ENCODE results near the gene RPS21.

Gene RPS21

DNA sequence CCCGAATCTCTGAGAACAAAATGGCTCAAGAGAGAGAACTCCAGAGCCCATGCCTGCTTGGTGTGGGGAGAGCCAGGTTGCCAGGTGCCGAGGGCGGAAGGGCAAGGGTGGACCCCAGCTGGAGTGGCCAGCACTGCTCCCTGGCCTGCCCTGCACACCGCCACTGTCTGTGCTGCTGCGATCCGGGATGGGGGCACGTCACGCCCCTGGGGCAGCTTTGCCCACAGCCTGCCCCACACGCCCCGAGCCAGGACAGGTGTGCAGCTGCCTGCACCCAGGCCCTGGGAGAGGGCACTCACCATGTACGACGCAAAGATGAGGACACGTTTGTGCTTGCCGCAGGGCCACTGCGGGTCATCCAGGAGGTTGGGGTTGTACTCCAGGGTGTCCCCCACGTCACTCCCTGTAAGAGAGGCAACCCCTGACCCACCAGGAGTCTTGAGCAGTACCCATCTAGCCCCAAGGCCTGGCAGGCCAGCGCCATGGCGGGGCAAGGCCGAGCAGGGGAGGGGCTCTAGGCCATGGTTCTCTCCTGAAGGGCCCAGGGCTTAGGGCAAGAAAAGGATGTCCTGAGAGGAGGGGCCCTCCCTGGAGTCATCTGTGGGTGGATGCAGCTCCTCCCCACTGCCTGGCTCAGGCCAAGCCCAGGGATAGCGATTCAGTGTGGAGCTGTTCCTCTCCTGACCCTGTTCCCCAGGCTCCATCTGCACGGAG, 5.9 kb downstream of the RPS21 start:
- H3K27ac ChIP-seq = no peak overlapping the region
- TF ChIP-seq ZFX (IDR thresholded peaks at IDR 0.05; ENCODE audit: borderline replicate concordance) = no peak
- TF ChIP-seq, protein P1, sequence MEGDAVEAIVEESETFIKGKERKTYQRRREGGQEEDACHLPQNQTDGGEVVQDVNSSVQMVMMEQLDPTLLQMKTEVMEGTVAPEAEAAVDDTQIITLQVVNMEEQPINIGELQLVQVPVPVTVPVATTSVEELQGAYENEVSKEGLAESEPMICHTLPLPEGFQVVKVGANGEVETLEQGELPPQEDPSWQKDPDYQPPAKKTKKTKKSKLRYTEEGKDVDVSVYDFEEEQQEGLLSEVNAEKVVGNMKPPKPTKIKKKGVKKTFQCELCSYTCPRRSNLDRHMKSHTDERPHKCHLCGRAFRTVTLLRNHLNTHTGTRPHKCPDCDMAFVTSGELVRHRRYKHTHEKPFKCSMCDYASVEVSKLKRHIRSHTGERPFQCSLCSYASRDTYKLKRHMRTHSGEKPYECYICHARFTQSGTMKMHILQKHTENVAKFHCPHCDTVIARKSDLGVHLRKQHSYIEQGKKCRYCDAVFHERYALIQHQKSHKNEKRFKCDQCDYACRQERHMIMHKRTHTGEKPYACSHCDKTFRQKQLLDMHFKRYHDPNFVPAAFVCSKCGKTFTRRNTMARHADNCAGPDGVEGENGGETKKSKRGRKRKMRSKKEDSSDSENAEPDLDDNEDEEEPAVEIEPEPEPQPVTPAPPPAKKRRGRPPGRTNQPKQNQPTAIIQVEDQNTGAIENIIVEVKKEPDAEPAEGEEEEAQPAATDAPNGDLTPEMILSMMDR (IDR thresholded peaks at IDR 0.05) = no peak

DNA sequence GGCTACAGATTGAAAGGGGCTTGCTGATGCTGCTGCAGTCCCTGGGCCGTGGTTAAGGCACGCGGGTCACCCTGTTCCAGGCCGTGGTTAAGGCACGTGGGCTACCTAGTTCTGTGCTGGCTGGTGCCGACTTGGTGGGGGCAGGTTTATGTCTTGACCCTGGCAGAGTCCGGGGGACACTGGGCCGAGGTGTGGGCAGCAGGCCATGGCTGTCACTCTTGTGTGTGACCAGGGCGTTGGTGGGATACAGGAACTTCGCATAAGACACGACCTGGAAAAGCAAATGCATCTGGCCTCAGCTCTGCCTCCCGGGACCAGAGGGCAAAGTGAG, 6.4 kb downstream of the RPS21 start:
- H3K27ac ChIP-seq = no peak overlapping the region
- TF ChIP-seq ZFX (IDR thresholded peaks at IDR 0.05; ENCODE audit: borderline replicate concordance) = no peak
- TF ChIP-seq, protein P1 (IDR thresholded peaks at IDR 0.05) = no peak

DNA sequence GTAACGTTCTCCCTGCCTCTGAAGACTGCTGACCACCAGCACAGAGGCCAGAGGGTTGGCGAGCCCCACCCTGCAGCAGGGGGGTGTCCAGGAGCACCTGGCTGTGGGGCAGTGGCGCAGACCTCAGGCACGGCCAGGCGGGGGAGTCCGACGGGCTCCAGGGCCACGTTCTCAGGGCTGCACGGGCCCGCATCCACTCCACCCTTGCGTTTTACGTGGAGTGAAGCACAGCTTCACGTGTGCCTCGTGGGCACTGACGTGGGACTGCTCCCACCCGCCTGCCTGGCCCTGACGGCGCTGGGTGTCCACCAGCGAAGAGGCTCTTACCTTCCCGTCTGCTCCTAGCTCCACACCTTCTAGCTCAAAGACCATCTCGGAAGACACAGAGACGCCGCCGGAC, 6.9 kb downstream of the RPS21 start:
- H3K27ac ChIP-seq = no peak overlapping the region
- TF ChIP-seq, protein P1 (IDR thresholded peaks at IDR 0.05) = no peak
- TF ChIP-seq ZFX (IDR thresholded peaks at IDR 0.05; ENCODE audit: borderline replicate concordance) = no peak

DNA sequence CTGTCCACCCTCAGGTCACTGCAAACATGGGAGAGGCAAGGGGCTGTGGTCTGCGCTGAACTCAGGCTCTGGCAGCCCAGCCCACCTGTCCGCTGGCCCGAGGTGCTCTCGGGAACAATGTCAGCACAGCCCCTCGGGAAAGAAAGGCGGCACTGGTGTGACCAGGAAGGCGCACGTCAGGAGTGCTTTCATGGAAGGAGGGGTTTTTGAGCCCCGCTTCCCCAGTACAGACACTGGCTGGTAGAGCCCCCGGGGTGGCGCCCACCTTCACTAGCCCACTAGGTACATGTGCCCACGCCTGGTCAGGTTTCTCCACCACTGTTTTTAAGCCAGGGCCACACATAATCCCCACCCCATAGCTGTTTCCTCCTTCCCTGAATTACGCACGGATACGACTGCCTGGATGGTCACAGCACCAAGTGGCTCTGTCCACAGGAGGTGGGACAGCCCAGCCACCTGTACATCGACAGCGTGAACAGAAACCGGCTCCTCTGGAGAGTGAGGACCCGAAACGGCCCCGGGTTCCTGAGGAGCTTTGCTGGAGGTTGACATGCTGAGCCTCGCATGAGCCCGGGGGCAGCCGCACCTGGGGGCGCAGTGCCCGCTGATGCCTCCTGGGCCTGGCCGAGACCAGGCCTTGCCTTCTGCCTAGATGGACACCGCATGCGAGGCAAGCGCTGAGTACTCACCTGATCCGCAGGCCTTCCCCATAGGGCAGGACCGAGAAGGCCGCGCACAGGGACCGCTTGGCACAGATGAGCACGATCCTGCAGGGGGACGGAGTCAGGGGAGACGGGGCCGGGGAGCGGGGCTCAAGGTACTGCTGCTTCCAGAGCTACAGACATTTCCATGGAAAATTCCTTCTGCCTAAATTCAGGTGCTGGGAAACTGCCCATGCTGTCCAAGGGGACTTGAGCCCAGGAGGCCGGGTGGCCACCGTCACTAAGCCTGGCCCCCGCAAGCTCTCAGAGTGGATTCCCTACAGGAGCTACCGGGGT, 7.6 kb downstream of the RPS21 start:
- no peak overlapping the region for H3K27ac ChIP-seq
- TF ChIP-seq ZFX (IDR thresholded peaks at IDR 0.05; ENCODE audit: borderline replicate concordance) = no peak
- TF ChIP-seq, protein P1 (IDR thresholded peaks at IDR 0.05) = no peak

DNA sequence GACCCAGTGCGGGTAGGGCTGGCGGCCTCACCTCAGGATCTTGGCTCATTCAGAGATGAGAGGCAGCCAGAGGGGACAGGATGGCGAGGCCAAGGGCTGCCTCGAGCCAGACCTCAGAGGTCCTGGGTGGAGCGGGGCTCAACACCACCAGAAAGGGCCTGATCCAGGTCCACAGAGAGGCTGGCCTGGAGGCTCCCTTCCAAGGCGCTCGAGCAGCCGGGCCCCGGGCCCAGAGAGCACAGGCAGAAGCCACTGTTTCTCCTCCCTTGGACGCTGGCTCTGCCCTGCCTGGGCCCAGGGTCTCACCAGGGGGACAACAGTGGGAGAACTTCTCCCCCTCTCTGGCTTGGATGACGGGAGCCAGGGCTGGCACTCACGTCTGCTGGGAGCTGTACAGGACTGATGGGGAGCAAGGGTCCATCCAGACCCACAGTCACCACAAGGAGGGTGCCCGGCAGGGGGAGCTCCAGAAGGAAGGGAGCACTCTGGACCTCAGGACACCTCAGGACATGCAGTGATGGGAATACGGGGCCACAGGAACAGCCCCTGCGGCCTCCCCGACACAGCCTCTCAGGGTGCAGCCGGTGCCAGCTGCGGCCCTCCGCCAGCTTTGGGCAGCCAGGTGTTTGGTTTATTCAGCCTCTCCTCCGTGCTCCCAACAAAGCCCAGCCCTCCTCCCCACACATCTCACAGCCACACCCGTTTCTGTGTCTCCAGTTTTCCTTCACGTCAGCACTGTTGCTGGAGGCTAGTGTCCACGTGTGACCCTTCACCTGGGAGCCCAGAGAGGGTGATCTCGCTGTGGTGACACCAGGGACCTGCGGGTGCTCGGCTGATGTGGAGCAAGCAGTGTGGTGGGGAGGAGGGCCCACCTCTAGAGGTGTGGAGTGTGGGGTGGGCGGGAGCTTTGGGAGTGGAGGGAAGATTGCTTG, 8.7 kb downstream of the RPS21 start:
- TF ChIP-seq ZFX (IDR thresholded peaks at IDR 0.05; ENCODE audit: borderline replicate concordance) = no peak
- TF ChIP-seq, protein P1 (IDR thresholded peaks at IDR 0.05) = no peak
- no peak overlapping the region for H3K27ac ChIP-seq

DNA sequence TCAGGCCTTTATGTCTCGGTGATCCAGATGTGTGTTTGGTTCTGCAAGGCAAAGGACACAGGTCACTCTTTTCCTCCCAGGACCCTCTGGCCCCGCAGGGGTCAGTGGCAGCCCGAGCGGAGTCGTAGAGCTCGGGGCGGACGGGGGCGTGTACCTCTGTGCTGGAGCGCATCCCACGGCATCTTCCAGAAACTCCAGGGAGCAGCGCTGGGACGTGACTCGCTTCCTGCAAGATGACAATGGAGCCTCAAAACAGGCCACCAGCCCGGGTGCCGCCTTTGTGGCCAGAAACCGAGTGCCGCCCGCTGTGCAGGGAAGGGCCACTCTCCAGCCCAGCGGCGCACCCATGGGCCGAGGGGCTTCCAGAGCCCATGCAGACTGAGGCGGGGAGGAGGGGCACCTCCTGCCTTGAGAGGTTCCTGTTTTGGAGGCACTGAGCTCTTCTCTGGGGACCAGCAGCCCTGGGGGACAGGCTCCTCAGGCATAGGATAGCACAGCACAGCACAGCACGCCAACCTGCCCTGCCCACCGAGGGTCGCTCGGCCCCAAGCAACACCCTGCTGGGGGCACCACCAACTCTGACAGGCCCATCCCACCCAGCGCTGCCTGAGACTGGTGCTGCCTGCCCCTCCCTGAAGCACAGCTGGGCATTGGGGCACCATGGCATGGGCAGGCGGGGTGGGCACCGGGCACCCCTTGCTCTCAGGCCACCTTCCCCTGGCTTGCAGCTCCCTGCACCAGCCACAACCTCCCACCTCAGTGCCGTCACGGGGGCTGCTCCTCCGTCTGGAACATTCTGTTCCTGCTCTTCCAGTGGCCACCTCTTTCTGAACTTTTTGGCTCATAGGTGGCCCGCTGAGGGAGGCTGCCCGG, 9.7 kb downstream of the RPS21 start:
- TF ChIP-seq, protein P1 (IDR thresholded peaks at IDR 0.05) = no peak
- TF ChIP-seq ZFX (IDR thresholded peaks at IDR 0.05; ENCODE audit: borderline replicate concordance) = no peak
- H3K27ac ChIP-seq = no peak overlapping the region
